ENCODE measurements around the gene AMZ1.

AMZ1 gene, protein sequence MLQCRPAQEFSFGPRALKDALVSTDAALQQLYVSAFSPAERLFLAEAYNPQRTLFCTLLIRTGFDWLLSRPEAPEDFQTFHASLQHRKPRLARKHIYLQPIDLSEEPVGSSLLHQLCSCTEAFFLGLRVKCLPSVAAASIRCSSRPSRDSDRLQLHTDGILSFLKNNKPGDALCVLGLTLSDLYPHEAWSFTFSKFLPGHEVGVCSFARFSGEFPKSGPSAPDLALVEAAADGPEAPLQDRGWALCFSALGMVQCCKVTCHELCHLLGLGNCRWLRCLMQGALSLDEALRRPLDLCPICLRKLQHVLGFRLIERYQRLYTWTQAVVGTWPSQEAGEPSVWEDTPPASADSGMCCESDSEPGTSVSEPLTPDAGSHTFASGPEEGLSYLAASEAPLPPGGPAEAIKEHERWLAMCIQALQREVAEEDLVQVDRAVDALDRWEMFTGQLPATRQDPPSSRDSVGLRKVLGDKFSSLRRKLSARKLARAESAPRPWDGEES

DNA sequence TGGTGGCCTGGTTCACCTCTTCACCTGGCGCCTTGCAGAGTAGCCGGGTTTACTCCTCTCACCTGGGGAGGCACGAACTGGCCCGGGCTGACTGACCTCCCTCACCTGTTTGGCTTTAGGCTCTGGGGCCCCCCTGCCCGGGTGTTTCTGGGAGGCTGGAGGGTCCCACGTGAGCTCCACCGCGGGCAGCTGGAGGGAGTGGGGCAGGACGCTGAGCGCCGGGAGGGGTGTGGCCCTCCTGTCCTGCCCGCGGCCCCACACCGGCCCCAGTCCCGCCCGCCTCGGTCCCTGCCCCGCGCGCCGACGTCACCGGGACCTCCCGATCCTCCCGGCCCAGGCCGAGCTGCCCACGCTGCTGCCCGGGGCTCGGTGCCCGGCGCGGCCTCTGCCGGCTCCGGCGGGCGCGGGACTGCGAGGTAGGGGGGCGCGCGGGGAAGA lies at the start of gene AMZ1:
AMZ1 (plus strand) TSS at position 322 of the 438 bp plus-strand sequence. CDS start 12,250 bp downstream, outside the sequence.
- no peak for DNase-seq (ENCODE audit: low read depth)

DNA sequence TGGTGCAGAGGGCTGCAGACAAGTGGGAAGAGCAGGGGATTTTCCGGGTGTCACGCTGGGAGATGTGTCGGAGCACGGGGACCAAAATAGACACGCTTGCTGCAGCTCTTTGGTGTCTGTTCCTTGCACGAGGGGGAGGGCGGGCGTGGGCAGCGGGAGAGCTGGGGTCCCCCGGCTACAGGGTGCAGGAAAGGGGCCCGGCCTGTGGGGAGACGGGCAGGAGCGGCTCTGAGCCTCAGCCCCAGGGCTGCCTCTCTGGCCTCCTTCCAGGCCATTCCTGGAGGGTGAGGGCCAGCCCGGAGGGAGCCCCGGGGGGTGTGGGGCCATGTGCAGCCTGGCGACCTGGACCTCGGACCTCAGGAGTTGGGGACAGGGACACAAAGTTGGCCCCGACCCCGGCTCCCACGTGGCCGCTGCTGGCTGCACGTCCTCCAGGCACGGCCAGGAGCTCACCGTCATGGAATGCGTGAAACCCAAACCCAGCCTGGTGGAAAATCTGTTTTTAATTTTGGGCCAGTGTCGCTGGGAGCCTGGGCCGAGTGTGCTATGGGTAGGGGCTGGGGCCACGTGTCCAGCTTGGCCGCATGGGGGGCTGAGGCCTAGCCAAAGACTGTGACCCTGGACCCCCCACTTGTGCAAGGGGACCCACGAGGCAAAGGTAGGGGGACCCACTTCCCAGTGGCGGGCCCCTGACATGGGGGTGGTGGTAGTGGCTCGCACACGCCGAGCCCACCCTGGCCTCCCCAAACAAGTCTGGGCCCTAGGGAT lies 49.6 kb upstream of the AMZ1 start:
- no peak for DNase-seq (ENCODE audit: low read depth)

DNA sequence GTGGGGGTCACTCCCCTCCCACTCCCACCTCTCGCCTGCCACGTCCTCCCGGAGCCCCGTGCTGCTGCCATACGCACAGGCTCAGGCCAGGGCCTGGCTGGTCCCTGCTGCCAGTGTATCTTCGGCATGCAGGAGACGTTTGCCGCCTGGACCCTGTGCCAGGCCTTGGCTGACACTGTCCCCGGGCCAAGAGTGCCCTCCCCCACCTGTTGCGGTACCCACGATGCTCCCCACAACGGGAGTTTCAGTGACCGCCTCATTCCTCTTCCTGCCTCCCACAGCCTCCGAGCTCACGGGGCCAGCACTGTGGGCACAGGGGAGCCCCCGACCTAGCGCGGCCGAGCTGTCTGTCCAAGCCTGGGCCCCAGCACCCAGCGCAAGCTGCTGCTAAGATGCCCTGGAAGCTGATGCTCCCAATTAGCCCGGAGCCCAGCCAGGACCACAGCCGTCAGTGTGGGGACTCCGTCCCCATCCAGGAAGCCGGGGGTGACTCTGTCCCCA lies 48.8 kb upstream of the AMZ1 start:
- DNase-seq (ENCODE audit: low read depth): no peak

DNA sequence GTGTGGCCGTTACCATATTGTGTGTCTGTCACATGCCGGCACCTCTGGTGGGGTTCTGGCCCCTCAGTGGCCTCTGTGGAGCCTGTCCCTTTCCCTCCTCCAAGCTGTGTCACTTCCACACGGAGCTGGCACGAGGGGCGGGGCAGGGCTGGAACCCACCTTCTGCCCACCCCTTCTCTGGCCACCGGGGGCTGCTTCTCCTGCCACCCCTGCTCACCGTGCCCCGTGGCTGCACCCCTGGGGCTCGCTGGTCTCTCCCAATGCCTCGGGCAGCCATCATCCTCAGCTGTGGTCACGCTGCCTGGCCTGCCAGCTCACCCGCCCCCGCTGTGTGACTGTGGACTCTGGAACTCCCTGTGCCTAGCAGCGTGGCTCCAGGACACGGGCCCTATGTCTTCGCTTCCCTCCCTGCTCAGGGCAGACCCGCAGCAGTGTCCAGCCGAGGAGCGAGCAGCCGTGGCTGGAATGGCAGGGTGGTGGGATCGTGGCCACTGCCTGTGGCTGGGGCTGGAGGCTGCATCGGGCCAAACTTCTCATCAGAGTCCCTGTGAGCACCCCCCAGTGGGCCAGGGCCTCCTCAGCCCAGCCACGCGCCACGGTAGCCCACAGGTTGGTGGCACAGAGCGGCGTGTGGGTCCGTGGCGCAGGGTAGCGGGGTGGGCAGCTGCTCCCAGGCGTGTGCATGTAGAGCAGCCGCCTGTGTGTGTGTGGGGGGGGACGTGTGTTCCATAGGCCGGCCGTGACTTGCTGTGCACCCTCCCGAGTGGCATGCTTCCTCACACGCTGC lies 48.1 kb upstream of the AMZ1 start:
- no peak for DNase-seq (ENCODE audit: low read depth)

DNA sequence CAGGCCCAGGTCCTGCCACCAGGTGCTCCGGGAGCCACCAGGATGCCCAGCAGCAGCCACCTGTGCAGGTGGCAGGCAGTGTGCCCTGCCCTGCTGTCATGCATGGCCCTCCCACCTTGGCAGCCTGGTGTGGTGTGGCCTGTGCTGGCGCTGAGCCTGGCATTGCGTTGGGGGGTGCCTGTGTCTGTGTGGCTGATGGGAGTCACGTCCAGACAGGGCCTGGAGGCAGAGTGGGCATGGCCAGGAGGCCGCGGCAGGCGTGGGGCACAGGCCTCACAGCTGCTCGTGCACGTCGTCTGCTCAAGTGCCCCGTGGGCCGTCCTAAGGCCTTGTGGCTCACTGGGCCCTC lies 47.5 kb upstream of the AMZ1 start:
- no peak for DNase-seq (ENCODE audit: low read depth)

DNA sequence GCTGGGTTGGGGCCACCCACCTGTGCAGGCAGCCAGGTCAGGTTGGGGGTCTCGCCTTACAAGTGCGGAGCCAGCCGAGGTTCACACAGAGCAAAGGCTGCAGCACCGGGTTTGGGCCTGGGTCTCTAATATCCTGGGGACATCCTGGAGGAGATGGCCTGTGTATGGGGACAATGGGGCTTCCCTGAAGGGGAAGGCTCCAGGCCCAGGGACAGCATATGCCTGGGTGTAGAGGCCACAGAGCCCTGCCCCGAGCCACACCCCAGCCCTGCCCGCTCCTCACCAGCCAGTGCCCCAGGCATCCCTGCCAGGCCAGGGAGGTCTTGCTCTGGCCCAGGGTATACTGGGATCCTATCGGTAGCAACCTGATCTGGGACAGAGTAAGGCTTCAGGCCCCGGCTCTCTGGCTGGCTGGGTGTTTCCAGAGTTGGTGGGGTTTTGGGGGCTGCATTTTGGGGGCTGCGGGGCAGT lies 47.1 kb upstream of the AMZ1 start:
- DNase-seq (ENCODE audit: low read depth): no peak

DNA sequence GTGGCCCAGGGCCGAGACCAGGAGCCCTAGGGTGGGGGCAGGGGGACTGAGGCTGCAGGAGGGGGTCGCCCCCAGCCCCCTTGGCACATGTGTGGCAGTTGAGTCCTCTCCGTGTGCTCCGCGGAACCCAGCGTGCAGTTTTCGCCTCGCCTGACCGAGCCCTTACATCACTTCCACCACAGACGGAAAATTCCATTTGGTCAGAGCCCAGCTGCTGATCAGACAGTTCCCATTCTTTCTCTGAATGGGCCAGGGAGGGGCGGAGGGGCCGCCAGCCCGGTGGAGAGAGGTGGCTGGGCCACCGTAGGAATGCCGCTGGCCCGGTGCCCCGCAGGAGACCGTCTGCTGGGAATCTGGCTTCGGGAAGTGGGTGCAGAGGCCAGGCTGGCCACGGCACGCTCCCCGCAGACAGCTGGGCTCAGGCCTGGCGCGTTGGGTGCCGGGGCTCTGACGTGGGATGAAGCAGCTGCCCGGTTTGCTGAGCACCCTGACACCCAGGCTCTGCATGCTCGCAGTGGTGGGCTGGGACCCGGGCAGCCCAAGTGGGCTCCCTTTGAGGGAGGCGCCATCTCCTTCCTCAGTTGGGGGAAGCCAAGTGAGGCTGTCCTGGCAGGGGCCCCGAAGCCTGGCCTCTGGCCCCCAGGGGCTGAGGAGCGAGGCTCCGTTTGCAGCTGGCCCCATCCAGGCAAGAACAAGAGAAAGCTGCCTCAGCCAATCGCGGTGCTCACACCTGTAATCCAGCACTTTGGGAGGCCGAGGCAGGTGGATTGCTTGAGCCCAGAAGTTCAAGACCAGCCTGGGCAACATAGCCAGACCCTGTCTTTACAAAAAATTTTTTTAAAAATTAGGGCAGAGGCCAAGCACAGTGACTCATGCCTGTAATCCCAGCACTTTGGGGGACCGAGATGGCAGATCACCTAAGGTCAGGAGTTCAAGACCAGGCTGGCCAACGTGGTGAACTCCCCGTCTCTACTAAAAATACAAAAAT lies 46.3 kb upstream of the AMZ1 start:
- DNase-seq (ENCODE audit: low read depth): no peak

DNA sequence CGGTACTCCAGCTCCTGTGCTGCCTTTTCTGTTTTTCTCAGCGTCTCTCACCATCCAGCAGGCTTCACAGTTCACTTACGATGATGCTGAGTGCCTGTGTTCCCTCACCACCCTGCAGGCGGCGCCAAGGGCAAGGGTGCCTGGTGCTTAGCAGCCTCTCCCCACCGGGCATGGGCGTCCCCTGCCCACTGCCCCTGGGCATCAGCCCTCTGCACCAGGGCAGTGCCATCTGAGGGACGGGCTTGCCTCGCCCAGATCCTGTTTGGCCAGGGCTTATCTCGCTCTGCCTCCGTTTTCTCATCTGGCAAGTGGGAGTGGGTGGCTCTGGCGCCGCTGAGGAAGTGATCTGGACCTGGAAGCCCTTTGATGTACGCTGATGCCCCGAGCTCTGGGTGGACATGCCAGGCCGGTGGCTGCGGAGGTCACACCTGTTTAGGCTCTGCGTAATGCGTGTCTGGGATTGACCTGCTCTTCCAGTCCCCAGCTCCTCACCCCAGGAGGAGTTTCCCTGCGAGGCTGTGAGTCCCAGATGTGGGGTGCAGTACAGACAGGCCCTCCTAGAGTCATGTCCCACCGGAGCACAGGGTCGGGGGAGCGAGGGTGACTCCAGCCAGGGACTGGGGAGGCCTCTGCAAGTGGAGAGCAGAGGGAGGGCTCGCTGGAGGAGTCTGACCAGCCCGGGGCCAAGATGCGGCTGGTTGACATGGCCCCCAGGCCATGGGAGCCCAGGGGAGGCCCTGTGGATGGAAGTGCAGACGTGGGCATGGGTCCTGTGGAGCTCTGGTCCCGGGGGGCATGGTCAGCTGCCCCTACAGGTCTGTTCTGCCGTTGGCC lies 44.4 kb upstream of the AMZ1 start:
- no peak for DNase-seq (ENCODE audit: low read depth)

DNA sequence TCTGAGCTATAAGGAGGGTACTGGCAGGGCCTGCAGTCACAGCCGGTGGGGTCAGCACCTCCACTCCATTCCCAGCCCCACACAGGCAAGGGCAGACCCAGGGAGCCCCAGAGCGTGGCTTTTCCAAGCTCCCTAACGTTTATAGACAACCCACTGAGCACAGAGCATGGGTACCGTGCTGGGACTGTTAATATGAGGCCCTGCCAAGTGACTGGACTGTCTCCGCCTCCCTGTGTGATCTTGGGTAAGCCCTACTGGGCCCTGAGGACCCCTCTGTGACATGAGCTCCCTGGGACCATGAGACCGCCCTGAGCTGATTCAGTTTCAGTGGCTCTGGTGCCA lies 43.8 kb upstream of the AMZ1 start:
- DNase-seq (ENCODE audit: low read depth): no peak

DNA sequence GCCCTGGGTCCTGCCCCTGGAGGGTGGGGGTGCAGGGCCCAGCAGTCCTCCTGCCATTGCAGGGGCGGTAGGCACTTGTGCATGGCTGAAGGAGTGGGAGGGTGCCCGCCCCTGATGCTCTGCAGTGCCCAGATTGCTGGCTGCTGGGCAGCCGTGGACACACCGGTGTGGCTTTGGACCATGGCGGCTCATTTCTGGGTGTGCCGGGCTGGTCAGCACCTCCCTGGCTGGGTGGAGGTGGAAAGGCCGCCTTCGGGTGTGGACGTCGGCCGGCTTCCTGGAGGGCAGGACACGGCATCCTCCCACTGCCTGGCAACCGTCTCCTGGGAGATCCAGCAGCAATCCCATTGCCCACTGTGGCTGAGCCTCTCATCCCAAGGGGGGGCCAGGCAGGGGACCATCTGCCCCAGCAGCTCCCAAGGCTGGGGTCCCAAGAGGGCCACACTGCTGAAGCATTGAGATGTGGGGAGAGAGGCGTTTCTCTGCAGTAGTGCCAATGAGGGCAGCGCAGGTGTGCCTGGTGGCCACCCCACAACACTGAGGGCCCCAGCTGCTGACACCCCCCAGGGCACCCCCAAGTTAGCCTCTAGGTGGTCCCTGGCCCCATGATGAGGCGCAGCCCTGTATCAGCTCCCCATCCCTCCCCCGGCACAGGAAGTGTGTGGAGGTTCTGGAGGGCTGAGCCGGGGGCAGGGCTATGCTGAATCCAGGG lies 43.3 kb upstream of the AMZ1 start:
- DNase-seq (ENCODE audit: low read depth): no peak

DNA sequence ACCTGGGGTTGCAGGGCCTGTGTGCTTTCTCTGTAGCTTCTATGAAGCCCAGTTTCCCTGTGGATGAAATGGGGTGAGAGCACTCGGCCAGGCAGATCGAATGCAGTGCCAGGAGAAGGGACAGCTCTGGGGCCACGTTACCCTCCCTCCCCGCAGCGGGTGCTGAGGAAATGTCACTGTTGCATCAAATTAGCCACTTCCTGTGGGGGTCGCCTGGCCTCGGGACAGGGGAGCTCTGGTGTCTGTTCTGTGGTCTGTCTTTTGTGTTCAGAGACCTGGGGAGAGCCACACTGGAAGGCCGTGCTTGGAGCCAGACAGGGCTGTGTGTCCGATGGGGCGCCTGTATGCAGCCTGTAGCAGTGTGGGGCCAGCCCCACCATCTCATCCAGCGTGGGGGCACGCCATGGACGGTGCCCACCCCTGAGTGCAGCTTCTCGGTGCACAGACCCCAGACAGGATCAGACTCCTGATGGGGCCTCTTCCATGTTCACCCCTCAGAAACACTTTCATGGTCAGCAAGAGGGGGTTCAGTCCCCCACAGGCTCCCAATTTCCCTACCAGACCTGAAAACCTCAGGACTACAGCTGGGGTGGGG lies 42.6 kb upstream of the AMZ1 start:
- DNase-seq (ENCODE audit: low read depth): peak; percentile 22

DNA sequence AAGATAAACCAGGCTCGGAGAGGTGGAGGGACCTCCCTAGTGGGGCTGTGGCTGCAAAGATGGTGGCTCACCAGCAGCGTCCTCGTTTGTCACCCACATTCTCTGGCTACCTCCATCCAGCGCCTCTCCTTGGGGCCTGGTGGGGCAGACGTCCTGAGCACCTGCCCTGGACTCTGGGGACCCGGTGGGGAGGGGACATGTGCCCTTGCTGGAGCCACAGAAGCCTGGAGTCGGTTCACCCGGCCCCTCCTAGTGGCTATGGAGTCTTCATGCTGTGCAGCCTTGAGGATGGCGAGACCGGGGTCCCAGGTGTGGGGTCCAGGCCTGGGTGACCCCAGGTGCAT lies 41.7 kb upstream of the AMZ1 start:
- DNase-seq (ENCODE audit: low read depth): no peak

DNA sequence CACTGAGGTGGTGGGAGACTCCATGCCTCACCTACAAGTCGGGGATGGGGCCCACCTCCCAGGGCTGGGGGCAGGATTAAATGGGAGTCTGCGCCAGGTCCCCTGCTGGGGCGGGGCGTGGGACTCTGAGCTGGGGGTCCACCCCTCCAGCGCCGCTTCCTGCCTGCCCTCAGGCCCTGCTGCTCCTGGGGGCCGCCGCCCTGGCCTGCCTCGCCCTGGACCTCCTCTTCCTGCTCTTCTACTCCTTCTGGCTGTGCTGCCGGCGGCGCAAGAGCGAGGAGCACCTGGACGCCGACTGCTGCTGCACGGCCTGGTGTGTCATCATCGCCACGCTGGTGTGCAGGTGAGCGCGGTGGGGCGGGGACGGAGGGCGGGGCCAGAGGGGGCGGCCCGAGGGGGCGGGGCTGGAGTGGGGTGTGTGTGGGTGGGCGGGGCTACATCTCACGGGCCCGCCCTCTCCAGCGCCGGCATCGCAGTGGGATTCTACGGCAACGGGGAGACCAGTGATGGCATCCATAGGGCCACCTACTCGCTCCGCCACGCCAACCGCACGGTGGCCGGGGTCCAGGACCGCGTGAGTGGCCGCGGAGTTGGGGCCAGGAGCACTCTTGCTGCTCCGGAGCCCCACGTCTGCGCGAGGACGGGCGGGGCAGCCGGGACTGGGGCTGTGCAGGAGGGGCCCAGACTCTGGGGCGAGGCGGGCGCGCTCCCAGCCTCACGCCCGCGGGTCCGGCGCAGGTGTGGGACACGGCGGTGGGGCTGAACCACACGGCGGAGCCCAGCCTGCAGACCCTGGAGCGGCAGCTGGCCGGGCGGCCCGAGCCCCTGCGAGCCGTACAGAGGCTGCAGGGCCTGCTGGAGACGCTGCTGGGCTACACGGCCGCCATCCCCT lies 41.1 kb upstream of the AMZ1 start:
- no peak for DNase-seq (ENCODE audit: low read depth)

DNA sequence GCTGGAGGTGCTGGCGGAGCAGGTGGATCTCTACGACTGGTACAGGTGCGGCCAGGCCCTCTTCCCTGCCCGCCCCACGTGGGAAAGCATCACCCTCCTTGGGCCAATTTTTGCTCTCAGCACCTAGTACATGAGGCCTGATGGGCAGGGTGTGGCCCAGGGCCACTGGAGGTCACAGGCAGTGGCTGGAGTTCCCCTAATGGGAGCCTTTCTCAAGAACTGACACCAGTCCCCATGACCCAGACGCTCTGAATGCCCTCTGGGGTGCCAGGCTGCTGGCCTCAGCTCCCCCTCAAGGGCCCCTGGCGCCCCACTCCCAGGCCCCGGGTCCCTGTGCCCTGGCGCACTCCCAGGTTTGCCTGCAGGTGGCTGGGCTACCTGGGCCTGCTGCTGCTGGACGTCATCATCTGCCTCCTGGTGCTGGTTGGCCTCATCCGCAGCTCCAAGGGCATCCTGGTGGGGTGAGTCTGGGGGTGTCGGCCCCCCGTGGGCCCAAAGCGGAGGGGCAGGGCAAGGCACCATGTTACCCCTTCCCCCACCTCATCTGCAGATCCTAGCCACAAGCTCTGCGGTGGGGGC lies 40.3 kb upstream of the AMZ1 start:
- DNase-seq (ENCODE audit: low read depth): no peak

DNA sequence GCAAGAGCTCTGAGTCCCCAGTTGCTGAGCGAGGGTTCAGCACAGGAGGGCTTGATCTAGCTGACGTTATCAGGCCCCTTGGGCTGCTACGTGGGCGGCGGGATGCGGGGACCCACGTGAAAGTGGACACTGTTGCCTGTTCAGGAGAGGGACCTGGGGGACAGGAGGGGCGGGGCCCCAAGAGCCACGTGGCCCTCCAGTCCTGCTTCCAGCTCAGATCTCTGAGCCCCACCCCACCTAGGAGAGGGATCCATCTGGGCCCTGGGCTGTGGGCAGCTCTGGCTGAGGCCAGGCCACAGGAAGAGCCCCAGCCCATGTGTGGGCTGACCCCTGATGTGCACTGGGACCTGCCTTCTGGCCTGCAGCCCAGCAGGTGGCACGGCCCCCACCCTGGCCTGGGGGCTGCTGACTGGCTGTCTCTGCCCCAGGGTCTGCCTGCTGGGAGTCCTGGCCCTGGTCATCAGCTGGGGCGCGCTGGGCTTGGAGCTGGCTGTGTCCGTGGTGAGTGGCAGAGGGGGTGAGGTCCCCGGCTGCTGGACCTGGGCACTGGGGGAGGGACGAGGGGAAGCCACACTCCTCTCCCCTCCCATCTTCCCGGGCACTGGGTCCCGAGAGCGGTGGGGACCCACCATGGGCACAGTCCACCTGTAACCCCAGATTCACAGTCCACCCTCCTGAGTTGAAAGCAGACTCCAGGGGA lies 38.7 kb upstream of the AMZ1 start:
- no peak for DNase-seq (ENCODE audit: low read depth)

DNA sequence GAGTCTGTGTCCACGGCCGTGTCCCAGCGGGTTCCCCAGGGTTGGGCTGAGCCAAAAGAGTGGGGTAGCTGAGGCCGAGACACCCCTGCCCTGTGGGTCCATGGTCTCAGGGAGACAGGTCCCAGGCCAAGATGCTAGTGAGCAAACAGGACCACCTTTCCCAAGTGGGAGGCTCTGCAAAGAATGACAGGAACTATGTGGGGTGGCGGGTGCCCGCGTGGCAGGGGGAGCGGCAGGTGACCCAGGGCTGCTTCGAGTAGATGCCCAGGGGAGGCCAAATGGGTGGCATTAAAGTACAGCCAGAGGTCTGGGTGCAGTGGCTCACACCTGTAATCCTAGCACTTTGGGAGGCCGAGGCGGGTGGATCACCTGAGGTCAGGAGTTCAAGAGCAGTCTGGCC lies 38.0 kb upstream of the AMZ1 start:
- no peak for DNase-seq (ENCODE audit: low read depth)

DNA sequence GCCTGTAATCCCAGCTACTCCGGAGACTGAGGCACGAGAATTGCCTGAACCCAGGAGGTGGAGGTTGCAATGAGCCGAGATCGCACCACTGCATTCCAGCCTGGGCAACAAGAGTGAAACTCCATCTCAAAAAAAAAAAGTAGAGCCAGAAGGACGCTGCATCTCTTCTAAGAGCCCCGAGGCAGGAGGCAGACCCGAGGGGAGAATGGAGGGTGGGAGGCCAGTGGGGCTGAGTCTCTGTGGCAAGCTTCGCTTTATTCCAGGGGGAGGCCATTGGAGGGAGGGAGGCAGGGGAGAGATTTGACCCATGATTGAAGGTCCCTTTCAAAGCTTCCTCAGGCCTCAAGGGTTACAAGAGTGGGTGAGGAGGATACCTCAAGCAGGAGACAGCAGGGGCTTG lies 37.6 kb upstream of the AMZ1 start:
- DNase-seq (ENCODE audit: low read depth): no peak
